ACC112 (cell line): ENCODE data around the gene METAP1D.
"Not testable (repeated sequence)": the region's sequence is repeated elsewhere in the genome, so short reads cannot be mapped to it uniquely, and the experiment has no call there.

Experiments
- H2AFZ ChIP-seq: fragments of 200-600 bp; sonication (generic); one replicate; pipeline ENCODE4 v1.6.0; 2017; ENCODE audit warnings: antibody characterized with exemption, low read length; ENCODE audit not compliant: unreplicated experiment
- H3K27ac ChIP-seq: fragments of 200-600 bp; sonication (generic); 2 replicates; pipeline ENCODE4 v1.5.1; 2014; ENCODE audit warnings: low read depth, mild to moderate bottlenecking, antibody characterized with exemption, low read length, moderate library complexity
- H3K27me3 ChIP-seq: fragments of 200-600 bp; sonication (generic); 2 replicates; pipeline ENCODE4 v1.6.1; 2014; ENCODE audit warnings: mild to moderate bottlenecking, antibody characterized with exemption, low read length, moderate library complexity, mixed read lengths; ENCODE audit not compliant: insufficient read depth
- H3K36me3 ChIP-seq: fragments of 200-600 bp; sonication (generic); 2 replicates; pipeline ENCODE4 v1.6.1; 2016; ENCODE audit warnings: mild to moderate bottlenecking, antibody characterized with exemption, low read length, moderate library complexity, mixed read lengths; ENCODE audit not compliant: insufficient read depth
- H3K4me1 ChIP-seq: fragments of 200-600 bp; sonication (generic); one replicate; pipeline ENCODE4 v1.6.1; 2016; ENCODE audit warnings: low read length, mixed read lengths; ENCODE audit not compliant: insufficient read depth, unreplicated experiment, control insufficient read depth
- H3K4me3 ChIP-seq: fragments of 200-600 bp; sonication (generic); 2 replicates; pipeline ENCODE4 v1.5.1; 2014; ENCODE audit warnings: mild to moderate bottlenecking, low read depth, low read length
- H3K79me2 ChIP-seq: fragments of 200-600 bp; sonication (generic); one replicate; pipeline ENCODE4 v1.6.0; 2016; ENCODE audit warnings: low read length; ENCODE audit not compliant: control insufficient read depth, unreplicated experiment, insufficient read depth

The METAP1D gene

DNA sequence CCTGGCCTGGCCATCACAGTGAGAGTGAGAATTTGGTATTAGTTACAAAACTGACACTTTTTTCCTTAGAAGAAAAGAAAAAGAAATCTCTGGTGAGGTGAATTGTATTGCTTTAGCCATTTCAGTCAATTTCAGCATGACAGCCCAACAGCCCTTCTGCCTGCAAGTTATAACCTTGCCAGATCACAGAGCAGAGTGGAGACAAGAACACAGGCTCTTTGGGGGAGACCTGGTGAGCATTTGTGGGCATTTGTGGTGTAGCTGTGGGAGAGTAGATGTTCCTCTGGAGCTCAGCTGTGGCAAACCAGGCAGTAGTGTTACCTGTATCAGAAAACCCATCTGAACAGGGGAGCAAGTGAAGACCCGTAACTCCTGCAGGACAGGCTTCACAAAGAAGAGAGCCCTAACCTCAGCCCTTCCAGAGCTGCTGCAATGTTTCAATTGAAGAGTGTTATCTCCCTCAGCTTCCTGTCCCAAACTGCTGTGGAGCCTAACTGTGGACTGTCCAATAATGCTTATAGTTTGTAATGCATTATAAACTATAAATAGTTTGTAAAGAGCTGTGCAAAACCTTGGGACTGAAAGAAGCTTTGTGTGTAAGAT is 62.8 kb downstream of the METAP1D start:
- no peaks in the 10 kb centered on the region for H3K79me2 ChIP-seq
- H2AFZ ChIP-seq: no peak overlapping the region

DNA sequence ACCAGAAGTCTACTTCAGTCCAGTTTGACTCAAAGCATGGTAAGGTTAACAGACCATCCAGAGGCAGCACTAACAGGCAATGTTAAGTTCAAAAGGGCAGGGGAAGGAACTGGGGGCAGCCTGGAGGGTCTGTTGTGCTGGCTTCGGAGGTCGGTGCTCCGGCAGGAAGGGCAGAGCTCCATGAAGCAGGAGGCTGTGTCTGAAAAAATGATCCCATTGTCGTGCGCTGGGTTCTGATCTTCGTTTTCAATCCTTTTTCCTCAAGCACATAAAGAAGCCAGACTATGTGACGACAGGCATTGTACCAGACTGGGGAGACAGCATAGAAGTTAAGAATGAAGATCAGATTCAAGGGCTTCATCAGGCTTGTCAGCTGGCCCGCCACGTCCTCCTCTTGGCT is 63.7 kb downstream of the METAP1D start:
- no peak overlapping the region for H2AFZ ChIP-seq
- no peaks in the 10 kb centered on the region for H3K79me2 ChIP-seq
- peaks cover 5% of the 10 kb centered on the region for H3K4me1 ChIP-seq
- H3K36me3 ChIP-seq: no peaks in the 10 kb centered on the region
- H3K27ac ChIP-seq: no peak overlapping the region
- H3K27me3 ChIP-seq: no peaks in the 10 kb centered on the region
- H3K4me3 ChIP-seq: no peak overlapping the region

More for the DNA sequence above, 62.8 kb downstream of the METAP1D start:
- Histone ChIP-seq H3K4me3 (no peak overlapping the region), H3K4me1 (peaks cover 5% of the 10 kb centered on the region), H3K27me3 (no peaks in the 10 kb centered on the region), H3K36me3 (no peaks in the 10 kb centered on the region), H3K27ac (no peak overlapping the region)

DNA sequence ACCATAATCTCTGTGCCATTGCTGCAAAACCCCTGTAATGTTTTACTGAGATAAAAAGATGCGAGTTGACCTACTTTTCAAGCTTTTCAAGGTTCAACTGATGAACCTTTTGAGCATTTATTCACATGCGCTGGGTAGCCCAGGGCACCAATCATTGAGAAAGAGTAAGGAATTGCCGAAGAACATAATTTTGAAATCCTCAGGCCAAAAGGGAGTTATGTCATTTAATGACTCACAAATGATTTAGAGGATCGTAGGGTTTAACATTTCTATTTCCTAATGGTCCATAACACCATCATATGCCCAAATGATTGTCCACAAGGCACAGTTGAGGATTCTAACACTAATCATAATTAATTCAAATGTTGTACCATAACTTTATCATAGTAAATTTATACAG is 65.4 kb downstream of the METAP1D start:
- Histone ChIP-seq H2AFZ (no peak overlapping the region), H3K79me2 (no peaks in the 10 kb centered on the region), H3K27ac (no peak overlapping the region), H3K36me3 (no peaks in the 10 kb centered on the region), H3K4me3 (no peak overlapping the region), H3K4me1 (peaks cover 5% of the 10 kb centered on the region), H3K27me3 (no peaks in the 10 kb centered on the region)

DNA sequence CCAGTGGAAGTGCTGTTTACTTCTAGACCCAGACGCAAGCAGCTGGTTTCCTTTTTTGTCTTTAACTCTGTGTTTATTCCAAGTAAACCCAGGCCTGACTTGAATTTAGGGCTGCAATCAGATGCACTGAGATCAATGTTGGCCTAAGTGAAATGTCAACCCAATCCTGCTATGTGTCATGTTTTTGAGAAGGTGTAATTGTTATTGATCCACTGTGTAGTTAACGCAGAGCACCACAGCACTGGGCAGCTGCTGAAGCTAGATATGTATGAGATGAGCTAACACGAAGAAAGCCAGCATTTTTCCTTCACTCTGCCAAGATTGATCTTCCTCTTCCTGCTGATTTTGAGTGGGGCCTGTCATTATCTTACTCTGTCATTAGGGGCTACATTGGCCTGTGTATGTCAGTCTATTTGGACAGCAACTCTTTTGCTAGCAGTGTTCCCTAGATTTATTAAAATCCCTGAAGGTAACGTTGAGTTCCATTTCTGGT is 66.7 kb downstream of the METAP1D start:
- Histone ChIP-seq H3K36me3 (no peaks in the 10 kb centered on the region), H3K4me1 (peaks cover 5% of the 10 kb centered on the region), H3K27ac (no peak overlapping the region), H3K79me2 (no peaks in the 10 kb centered on the region), H3K27me3 (no peaks in the 10 kb centered on the region), H2AFZ (no peak overlapping the region), H3K4me3 (no peak overlapping the region)

DNA sequence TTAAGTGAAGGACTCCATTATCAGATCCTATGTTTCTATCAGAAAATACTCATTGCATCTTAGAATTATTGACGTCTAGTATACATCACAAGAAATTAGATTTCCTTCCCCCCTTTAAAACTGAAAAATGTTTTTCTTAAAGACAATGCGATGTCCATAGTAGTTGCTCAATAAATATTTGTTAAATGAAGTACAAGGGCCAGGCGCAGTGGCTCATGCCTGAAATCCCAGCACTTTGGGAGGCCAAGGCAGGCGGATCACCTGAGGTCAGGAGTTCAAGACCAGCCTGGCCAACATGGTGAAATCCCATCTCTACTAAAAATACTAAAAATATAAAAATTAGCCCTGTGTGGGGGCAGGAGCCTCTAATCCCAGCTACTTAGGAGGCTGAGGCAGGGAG is 68.2 kb downstream of the METAP1D start:
- not testable (repeated sequence) for H3K27me3 ChIP-seq, H3K4me3 ChIP-seq, H3K27ac ChIP-seq, H3K36me3 ChIP-seq, H3K4me1 ChIP-seq, H2AFZ ChIP-seq, H3K79me2 ChIP-seq

DNA sequence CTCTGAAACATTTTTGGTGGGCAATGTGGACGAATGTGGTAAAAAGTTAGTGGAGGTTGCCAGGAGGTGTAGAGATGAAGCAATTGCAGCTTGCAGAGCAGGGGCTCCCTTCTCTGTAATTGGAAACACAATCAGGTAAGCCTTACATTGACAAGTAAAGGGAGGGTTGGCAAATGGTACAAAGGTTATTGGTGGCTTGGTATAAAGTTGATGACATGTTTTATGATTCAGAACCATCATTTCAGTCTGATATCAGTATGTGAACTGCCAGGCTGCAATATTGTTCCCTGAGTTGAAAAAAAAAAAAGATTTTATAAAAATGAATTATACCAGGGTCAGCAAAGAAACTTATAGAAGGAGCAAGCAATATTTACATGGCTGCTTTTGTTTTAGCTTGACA is 71.2 kb downstream of the METAP1D start:
- Histone ChIP-seq H3K27ac (no peak overlapping the region), H3K36me3 (no peaks in the 10 kb centered on the region), H2AFZ (no peak overlapping the region), H3K27me3 (no peaks in the 10 kb centered on the region), H3K79me2 (no peaks in the 10 kb centered on the region), H3K4me3 (no peak overlapping the region), H3K4me1 (no peaks in the 10 kb centered on the region)

DNA sequence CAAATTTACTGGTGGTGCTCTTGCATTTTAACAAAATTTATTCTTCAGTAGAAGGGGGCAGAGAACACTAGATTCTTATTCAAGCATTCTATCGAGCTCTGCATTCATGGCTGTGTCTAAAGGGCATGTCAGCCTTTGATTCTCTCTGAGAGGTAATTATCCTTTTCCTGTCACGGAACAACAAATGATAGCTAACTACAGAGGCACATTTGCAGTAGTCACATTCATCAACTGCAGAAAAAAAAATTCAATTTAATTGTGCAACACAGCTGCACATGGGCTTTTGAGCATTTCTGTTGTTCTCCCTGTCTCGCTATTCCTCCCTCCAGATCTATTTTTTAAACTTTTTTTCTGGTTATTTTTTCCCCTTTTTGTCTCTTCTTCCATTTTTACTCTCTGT is 72.5 kb downstream of the METAP1D start:
- Histone ChIP-seq H3K27ac (no peak overlapping the region), H2AFZ (no peak overlapping the region), H3K27me3 (no peaks in the 10 kb centered on the region), H3K79me2 (no peaks in the 10 kb centered on the region), H3K36me3 (no peaks in the 10 kb centered on the region), H3K4me1 (no peaks in the 10 kb centered on the region), H3K4me3 (no peak overlapping the region)

DNA sequence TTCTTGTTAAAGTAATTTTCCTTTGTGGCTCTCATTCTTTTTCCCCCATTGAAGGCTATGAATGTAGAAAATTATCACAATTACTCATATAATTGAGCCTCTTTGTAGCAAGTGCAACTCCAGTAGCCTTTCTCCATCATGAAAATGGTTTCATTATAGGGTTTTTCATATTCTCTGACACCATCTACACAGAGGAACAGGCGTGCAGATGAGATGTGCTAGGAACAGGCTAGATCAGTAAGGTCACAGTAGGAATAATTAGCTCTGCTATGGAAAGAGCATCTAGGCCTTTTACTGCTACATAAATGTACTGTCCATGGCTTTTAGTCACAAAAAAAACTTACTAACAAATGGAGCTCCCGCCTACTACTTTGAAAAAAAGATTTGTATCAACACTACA is 73.0 kb downstream of the METAP1D start:
- H3K27ac ChIP-seq: no peak overlapping the region
- H2AFZ ChIP-seq: no peak overlapping the region
- H3K4me3 ChIP-seq: no peak overlapping the region
- no peaks in the 10 kb centered on the region for H3K36me3 ChIP-seq
- no peaks in the 10 kb centered on the region for H3K27me3 ChIP-seq
- H3K79me2 ChIP-seq: no peaks in the 10 kb centered on the region
- H3K4me1 ChIP-seq: no peaks in the 10 kb centered on the region

DNA sequence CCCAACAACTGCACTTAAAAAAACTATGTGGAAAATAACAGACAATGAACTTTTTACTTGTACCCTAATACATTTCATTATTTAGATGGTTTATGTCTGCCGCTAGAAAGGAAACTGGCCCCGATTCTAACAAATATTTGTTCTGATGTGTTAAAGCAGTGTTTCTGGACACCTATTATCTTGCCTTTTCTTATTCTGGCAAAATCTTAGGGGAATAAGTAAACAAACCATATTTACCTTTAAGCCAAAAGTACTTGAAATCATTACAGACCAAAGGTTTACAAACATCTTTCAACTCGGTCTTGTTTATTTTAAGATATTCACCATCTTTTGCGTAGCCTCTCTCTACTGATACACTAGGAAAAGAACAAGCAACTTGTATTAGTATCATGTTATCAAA is 73.8 kb downstream of the METAP1D start:
- Histone ChIP-seq H3K36me3 (no peaks in the 10 kb centered on the region), H3K4me3 (no peak overlapping the region), H2AFZ (no peak overlapping the region), H3K4me1 (no peaks in the 10 kb centered on the region), H3K27me3 (no peaks in the 10 kb centered on the region), H3K79me2 (no peaks in the 10 kb centered on the region), H3K27ac (no peak overlapping the region)

DNA sequence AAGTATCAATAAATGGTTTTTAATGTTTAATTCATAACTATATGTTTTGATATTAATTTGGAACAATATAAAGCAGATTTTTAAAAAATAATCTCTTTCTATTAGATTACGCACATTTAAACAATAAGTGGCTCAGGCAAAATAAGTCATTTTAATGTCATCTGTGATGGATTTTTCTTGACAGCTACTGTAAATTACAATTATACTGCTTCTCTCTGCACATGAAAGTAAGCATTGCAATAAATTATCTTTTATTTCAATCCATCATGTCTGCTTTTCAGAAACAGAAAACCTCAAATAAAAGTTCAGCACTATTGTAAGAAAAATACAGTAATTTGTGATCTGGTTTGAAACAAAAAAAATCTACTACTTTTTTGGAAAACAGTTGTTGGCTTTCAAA is 74.5 kb downstream of the METAP1D start:
- Histone ChIP-seq H3K36me3 (no peaks in the 10 kb centered on the region), H3K27me3 (no peaks in the 10 kb centered on the region), H3K4me3 (no peak overlapping the region), H2AFZ (no peak overlapping the region), H3K79me2 (no peaks in the 10 kb centered on the region), H3K4me1 (no peaks in the 10 kb centered on the region), H3K27ac (no peak overlapping the region)

DNA sequence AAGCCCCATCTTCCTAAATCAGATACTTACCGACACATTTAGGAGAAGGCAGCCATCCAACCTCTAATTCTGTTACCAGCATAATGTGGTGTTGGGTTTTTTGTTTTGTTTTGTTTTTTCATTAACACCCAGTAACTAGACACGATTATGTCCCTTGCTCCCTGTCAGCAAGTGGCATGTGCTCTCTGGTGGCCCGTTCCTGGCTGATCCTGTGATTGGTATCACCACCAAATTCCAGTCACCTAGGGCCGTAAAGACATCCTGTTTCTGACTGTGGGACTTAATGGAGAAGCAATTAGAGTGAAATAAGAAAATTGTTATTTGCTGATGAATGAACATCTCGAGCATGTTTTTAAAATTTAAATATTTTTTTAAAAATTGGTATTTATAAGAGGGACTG is 79.7 kb downstream of the METAP1D start:
- Histone ChIP-seq H3K27ac (no peak overlapping the region), H2AFZ (no peak overlapping the region), H3K36me3 (no peaks in the 10 kb centered on the region), H3K79me2 (no peaks in the 10 kb centered on the region), H3K27me3 (0 out of 2 replicates have a peak, but pooled peaks cover 7% of the 10 kb centered on the region), H3K4me3 (no peak overlapping the region), H3K4me1 (peaks cover 9% of the 10 kb centered on the region)
